HL-60 (cell line): ENCODE results near the gene SPINK14.

Experiments
- CTCF ChIP-seq: IDR thresholded peaks from one replicate; pipeline ENCODE4 v1.5.1; 2011; ENCODE audit warnings: low read length, control low read depth, inconsistent platforms; ENCODE audit not compliant: insufficient read depth
- GABPA ChIP-seq: IDR thresholded peaks from 2 replicates; pipeline ENCODE4 v1.6.1; 2012; ENCODE audit warnings: low read depth
- POLR2AphosphoS5 ChIP-seq: IDR thresholded peaks from 2 replicates; pipeline ENCODE4 v1.6.1; 2012; ENCODE audit warnings: low read depth
- REST ChIP-seq: IDR thresholded peaks from 2 replicates; pipeline ENCODE4 v1.6.1; 2012; ENCODE audit warnings: low read depth; ENCODE audit not compliant: insufficient replicate concordance
- SPI1 ChIP-seq: IDR thresholded peaks from 2 replicates; pipeline ENCODE4 v1.6.1; 2012; ENCODE audit warnings: low read depth, mild to moderate bottlenecking, borderline replicate concordance

- no peak for TF ChIP-seq CTCF
- TF ChIP-seq REST: no peak
- no peak for TF ChIP-seq POLR2AphosphoS5
- no peak for TF ChIP-seq SPI1
- no peak for TF ChIP-seq GABPA
Measured at GRCh38 chr5:148202531-148203203, 34.3 kb downstream of the SPINK14 start, which contains the start of gene SPINK6.
